HTERT RPE-1 (cell line): ENCODE data around the gene NCDN.
"Not testable (repeated sequence)": the region's sequence is repeated elsewhere in the genome, so short reads cannot be mapped to it uniquely, and the experiment has no call there.

Source experiments
- in situ Hi-C: fragments of 300-500 bp; cut with MboI; formaldehyde crosslinking; loops from 4 replicates; pipeline ENCODE4 v1.14.3; 2020; ENCODE audit warnings: low sequenced_read_pairs

The NCDN gene

DNA sequence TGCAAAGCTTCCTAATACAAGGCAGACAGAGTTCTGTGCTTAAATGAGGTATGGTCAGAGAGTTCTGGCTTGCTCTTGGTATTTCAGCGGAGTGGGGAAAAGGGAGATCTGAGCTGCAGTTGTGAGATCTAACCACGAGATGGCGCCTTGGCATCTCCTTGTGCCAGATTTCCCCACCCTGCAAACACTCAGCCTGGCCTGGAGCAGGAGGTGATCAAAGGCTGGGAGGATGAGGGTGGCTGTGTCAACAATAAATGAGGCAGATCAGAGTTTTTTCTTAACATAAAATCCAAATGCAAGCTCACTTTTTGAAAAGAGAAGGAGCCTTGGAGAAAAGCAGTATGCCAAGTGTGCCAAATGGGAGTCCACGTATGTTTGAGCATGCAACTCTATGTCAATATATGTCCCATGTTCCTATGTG is 11.4 kb downstream of the NCDN start:
- in situ Hi-C loops, result no loop called here

GRCh38 chr1:35569936-35570335 is 12.3 kb downstream of the NCDN start:
- in situ Hi-C loops, result no loop called here

- in situ Hi-C loops, result no loop called here
These were observed 13.1 kb downstream of the NCDN start for GRCh38 chr1:35570589-35571137.

DNA sequence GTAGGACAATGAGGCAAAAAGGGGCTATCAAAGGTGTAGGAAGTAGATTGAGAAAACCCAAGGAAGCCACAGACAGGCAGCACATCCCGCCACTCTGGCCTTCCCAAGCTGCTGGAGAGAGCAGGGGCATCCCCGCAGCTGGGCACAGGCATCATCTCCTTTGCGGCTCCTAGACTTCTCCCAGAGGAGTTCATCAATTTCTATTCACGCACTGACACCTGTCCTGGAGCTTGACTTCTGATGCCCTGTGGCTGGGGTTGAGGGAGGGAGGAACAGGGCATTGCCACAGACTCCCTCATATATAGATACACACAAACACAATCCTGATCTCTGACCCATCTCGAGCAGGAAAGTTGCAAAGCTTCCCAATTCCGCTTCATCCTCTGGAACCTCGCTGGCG is 13.7 kb downstream of the NCDN start:
- in situ Hi-C loops, result no loop called here

GRCh38 chr1:35572296-35572695 is 14.7 kb downstream of the NCDN start:
- in situ Hi-C loops, result no loop called here

- in situ Hi-C loops, result no loop called here
These were observed 15.9 kb downstream of the NCDN start, which contains the start of gene TFAP2E for GRCh38 chr1:35573198-35574124. Gene TFAP2E (plus strand): TSS chr1:35573314. CDS start chr1:35573578, 264 bp downstream.

DNA sequence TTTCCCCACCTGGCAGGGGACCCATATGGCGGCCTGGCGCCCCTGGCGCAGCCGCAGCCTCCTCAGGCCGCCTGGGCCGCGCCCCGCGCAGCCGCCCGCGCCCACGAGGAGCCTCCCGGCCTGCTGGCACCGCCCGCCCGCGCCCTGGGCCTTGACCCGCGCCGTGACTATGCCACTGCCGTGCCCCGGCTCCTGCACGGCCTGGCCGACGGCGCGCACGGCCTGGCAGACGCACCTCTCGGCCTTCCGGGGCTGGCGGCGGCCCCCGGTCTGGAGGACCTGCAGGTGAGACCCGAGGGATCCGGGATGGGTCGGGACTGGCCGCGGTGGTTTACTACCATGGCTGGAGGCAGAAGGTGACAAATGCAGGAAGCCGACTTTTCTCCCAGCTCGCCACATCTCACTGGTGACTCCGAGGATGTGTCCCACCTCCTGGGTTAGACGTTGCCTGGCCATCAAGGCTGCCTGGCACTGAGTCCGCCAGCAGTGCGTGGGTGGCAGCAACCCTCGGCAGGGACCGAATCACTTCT is 16.6 kb downstream of the NCDN start:
- in situ Hi-C loops, result no loop called here

- in situ Hi-C loops, result no loop called here
These were observed 17.2 kb downstream of the NCDN start for GRCh38 chr1:35574655-35575415.

DNA sequence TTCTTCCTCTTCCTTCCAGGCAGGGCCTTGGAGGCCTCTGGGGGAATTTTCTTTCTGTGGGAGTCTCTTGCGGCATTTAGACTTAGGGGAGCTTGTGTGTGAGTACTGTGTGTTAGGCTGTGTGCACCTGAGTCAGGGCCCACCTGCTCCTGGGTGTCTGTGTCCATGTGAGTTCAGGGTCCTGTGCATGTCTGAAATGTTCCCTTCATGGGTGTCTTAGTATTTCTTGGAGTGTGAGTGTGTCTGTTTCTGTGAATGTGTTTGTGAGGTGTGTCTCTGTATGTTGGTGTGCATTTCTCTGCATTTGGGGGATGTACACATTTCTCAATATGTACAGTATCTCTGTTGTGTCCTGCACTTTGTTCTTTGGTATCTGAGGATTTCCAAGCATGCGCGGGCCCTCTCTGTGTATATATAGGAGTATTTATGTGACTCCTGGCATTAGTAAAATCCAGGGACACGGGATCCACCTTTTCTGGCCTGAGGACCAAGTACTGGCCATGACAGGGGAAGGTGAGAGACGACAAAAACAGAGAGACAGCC is 17.9 kb downstream of the NCDN start:
- in situ Hi-C loops, result no loop called here

DNA sequence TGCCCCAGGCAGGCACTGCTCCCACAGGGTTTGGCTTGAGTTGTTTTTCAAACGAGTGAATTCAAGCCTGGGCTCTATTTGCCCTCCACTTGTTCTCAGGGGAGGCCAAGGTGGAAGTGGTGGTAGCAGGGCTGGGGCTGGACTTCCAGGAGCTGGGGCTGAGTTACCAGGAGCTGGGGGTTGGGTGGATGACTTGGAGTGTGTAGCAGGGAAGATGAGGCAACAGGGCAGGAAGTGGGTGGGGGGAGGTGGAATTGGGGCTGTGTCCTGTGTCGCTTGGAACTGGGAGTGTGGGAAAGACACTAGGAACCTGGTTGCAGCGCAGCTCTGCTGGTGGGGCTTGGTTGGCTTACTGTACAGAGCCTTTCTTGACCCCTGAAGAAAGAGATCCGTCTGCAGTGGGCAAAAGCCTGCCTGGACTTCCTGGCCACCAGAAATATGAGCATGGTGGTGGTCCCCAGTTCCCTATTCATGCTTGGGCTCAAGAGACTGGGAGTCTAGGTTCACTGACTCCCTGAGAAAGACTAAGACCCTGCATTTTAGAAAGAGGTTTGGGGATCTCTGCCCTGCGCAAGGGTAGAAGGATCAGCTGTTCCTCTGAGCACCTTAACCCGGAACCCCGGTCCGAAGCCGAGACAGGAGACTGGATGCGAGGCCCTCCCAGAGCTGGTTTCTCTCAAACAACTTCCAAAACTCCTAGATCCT is 18.6 kb downstream of the NCDN start:
- in situ Hi-C loops, result no loop called here

- in situ Hi-C loops, result not testable (repeated sequence)
These were observed 19.1 kb downstream of the NCDN start for GRCh38 chr1:35576766-35577070.

DNA sequence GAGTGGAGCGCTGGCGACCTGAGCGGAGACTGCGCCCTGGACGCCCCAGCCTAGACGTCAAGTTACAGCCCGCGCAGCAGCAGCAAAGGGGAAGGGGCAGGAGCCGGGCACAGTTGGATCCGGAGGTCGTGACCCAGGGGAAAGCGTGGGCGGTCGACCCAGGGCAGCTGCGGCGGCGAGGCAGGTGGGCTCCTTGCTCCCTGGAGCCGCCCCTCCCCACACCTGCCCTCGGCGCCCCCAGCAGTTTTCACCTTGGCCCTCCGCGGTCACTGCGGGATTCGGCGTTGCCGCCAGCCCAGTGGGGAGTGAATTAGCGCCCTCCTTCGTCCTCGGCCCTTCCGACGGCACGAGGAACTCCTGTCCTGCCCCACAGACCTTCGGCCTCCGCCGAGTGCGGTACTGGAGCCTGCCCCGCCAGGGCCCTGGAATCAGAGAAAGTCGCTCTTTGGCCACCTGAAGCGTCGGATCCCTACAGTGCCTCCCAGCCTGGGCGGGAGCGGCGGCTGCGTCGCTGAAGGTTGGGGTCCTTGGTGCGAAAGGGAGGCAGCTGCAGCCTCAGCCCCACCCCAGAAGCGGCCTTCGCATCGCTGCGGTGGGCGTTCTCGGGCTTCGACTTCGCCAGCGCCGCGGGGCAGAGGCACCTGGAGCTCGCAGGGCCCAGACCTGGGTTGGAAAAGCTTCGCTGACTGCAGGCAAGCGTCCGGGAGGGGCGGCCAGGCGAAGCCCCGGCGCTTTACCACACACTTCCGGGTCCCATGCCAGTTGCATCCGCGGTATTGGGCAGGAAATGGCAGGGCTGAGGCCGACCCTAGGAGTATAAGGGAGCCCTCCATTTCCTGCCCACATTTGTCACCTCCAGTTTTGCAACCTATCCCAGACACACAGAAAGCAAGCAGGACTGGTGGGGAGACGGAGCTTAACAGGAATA is 19.7 kb downstream of the NCDN start:
- in situ Hi-C loops, result no loop called here

GRCh38 chr1:35580949-35581388 is 23.4 kb downstream of the NCDN start:
- in situ Hi-C loops, result no loop called here

DNA sequence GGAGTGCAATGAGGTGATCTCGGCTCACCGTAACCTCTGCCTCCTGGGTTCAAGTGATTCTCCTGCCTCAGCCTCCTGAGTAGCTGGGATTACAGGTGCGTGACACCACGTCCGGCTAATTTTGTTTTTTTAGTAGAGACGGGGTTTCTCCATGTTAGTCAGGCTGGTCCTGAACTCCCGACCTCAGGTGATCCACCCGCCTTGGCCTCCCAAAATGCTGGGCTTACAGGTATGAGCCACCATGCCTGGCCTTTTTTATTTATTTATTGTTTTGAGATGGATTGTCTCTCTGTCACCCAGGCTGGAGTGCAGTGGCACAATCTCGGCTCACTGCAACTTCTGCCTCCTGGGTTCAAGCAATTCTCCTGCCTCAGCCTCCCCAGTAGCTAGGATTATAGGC is 24.0 kb downstream of the NCDN start:
- in situ Hi-C loops, result not testable (repeated sequence)

DNA sequence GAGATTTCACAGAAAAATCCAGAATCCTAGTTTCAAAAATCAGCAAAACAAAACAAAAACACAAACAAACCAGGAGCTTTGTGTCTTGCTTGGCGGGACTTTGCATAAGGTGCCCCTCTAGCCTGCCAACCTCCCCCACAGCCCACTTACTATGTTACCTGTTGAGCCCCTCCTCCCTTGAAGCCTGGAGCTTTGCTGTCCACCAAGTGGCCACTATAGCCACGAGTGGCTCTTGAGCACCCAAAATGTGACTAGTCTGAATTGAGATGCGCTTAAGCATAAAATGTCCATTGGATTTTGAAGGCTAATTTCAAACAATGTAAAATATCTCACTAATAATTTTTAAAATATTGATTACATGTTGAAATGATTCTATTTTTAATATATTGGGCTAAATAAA is 27.7 kb downstream of the NCDN start:
- in situ Hi-C loops, result no loop called here

DNA sequence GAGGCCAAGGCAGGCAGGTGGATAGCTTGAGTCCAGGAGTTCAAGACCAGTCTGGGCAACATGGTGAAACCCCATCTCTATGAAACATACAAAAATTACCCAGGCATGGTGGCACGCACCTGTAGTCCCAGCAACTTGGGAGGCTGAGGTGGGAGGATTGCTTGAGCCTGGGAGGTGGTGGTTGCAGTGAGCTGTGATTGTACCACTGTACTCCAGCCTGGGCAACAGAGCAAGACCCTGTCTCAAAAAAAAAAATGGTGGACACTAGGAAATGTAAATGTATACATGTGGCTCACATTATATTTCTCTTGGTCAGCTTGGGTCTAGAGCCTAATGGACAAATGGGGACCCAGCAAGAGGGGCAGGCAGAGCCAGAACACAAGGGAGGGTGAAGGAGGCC is 28.2 kb downstream of the NCDN start:
- in situ Hi-C loops, result not testable (repeated sequence)

- in situ Hi-C loops, result no loop called here
These were observed 29.2 kb downstream of the NCDN start for GRCh38 chr1:35586808-35587207.

DNA sequence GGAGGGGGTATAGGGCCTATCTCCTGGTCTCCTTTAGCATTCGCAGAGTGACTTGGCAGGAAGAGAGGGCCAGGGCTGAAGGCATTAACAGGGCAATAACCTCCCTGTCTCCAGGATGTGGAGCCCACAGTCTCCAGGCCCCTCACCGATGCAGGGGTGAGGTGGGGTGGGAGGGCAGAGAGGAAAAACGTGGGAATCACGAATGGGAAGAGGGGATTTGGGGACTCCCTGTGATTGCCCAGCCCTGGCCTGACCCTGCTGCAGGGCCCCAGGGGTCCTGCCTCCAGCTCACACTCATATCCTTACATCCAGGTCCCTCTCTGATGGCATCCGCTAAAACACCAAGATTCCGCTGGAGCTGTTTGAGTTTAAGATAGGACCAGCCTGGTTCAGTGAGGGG is 30.1 kb downstream of the NCDN start:
- in situ Hi-C loops, result no loop called here

- in situ Hi-C loops, result no loop called here
These were observed 30.8 kb downstream of the NCDN start for GRCh38 chr1:35588197-35588910.
